ENCODE measurements around the gene TOE1. TPM values are rescaled to one million over a fixed set of nuclear protein-coding genes. Genes with fewer than 3 reads are reported as not detected.

TOE1 gene
- total RNA-seq, 1 experiment from 2014 or later, result 11.5 TPM

DNA sequence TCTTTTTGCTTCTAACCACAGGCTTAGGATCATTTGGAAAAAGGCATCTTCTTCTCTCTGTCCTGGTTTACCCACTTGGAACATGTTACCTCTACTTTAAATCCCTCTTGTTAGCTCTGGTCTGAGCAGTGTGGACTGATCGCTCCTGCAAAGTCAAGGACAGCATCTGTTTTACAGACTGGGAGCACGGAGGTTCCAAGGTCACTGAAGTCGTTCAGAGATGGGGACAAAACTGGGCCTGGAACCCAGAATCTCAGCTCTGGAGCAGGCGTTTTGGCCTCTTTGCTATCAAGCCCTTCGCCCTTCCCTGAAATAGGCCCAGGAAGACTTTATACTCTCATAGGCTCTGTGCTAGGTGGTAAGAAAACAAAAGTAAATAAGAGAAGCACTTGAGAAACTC, 11.5 kb downstream of the TOE1 start:
- Histone ChIP-seq H3K9me2 (ENCODE audit: insufficient read depth) (no peaks in the 10 kb centered on the region), H3K79me2 (ENCODE audit: insufficient read depth, low read length) (no peaks in the 10 kb centered on the region), H2AFZ (ENCODE audit: low read depth, low read length, poor library complexity, severe bottlenecking) (no peak overlapping the region), H3K4me3 (replicated peaks in 1 of 2; ENCODE audit: low read depth in 1 of 2, low read length in 2 of 2) (no peak overlapping the region), H3K4me2 (ENCODE audit: low read length) (no peak overlapping the region), H4K20me1 (ENCODE audit: insufficient read depth) (no peaks in the 10 kb centered on the region), H3K4me1 (ENCODE audit: control insufficient read depth in 1 of 2, insufficient read depth in 2 of 2, low read length in 2 of 2) (peaks cover 25 to 45% of the 10 kb centered on the region in 2 experiments), H3K36me3 (ENCODE audit: control insufficient read depth in 1 of 2, insufficient read depth in 2 of 2, low read length in 2 of 2) (no peaks in the 10 kb centered on the region), H3K9me3 (ENCODE audit: control insufficient read depth in 1 of 2, insufficient read depth in 1 of 2, low read depth in 1 of 2, low read length in 2 of 2) (no peaks in the 10 kb centered on the region), H3K27me3 (ENCODE audit: insufficient read depth, low read length) (no peaks in the 10 kb centered on the region), H3K9ac (ENCODE audit: low read length) (no peak overlapping the region), H3K27ac (ENCODE audit: low read depth, low read length) (no peak overlapping the region)
- RAD21 ChIA-PET (ENCODE audit: low non-redundant PET in 1 of 2, low total read pairs in 2 of 2, uncharacterized antibody in 2 of 2, unreplicated experiment in 2 of 2), result no interaction called here
- no TSS peak for BruUV-seq (replicated peaks)
- ATAC-seq (no peak), DNase-seq (ENCODE audit: low read depth, low spot score) (no peak)
- intact Hi-C loops (cut with micrococcal nuclease), result no loop called here
- POLR2A ChIA-PET, result no interaction called here
- CTCF ChIA-PET, result no interaction called here
- TF ChIP-seq JUND (IDR thresholded peaks at IDR 0.05) (no peak), SP1 (IDR thresholded peaks at IDR 0.05; ENCODE audit: low read depth) (no peak), SRF (IDR thresholded peaks at IDR 0.05; ENCODE audit: low read depth) (no peak), TCF7L2 (IDR thresholded peaks at IDR 0.05; ENCODE audit: borderline replicate concordance, extremely low read depth, insufficient read depth, insufficient read length) (no peak), ZNF274 (IDR thresholded peaks at IDR 0.05; ENCODE audit: low read depth, low read length) (no peak), EZH2 (IDR thresholded peaks at IDR 0.05) (no peak), POLR2AphosphoS5 (IDR thresholded peaks at IDR 0.05; ENCODE audit: low read depth, low read length) (no peak), YY1 (IDR thresholded peaks at IDR 0.05; ENCODE audit: extremely low read depth, insufficient replicate concordance, low read depth, low read length) (no peak), EGR1 (IDR thresholded peaks at IDR 0.05; ENCODE audit: low read depth) (no peak), EZH2phosphoT487 (IDR thresholded peaks at IDR 0.05; ENCODE audit: borderline replicate concordance) (no peak), CEBPB (IDR thresholded peaks at IDR 0.05; ENCODE audit: low read depth) (no peak), CBX3 (IDR thresholded peaks at IDR 0.05; ENCODE audit: low read depth) (no peak), ELF1 (IDR thresholded peaks at IDR 0.05; ENCODE audit: borderline replicate concordance, low read depth) (no peak), RAD21 (IDR thresholded peaks at IDR 0.05; ENCODE audit: low read depth) (no peak)
- TF ChIP-seq, protein P1, sequence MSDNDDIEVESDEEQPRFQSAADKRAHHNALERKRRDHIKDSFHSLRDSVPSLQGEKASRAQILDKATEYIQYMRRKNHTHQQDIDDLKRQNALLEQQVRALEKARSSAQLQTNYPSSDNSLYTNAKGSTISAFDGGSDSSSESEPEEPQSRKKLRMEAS (IDR thresholded peaks at IDR 0.05), result no peak
- TF ChIP-seq, protein P2, sequence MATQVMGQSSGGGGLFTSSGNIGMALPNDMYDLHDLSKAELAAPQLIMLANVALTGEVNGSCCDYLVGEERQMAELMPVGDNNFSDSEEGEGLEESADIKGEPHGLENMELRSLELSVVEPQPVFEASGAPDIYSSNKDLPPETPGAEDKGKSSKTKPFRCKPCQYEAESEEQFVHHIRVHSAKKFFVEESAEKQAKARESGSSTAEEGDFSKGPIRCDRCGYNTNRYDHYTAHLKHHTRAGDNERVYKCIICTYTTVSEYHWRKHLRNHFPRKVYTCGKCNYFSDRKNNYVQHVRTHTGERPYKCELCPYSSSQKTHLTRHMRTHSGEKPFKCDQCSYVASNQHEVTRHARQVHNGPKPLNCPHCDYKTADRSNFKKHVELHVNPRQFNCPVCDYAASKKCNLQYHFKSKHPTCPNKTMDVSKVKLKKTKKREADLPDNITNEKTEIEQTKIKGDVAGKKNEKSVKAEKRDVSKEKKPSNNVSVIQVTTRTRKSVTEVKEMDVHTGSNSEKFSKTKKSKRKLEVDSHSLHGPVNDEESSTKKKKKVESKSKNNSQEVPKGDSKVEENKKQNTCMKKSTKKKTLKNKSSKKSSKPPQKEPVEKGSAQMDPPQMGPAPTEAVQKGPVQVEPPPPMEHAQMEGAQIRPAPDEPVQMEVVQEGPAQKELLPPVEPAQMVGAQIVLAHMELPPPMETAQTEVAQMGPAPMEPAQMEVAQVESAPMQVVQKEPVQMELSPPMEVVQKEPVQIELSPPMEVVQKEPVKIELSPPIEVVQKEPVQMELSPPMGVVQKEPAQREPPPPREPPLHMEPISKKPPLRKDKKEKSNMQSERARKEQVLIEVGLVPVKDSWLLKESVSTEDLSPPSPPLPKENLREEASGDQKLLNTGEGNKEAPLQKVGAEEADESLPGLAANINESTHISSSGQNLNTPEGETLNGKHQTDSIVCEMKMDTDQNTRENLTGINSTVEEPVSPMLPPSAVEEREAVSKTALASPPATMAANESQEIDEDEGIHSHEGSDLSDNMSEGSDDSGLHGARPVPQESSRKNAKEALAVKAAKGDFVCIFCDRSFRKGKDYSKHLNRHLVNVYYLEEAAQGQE (IDR thresholded peaks at IDR 0.05; ENCODE audit: low read depth), result no peak
- TF ChIP-seq, protein P3, sequence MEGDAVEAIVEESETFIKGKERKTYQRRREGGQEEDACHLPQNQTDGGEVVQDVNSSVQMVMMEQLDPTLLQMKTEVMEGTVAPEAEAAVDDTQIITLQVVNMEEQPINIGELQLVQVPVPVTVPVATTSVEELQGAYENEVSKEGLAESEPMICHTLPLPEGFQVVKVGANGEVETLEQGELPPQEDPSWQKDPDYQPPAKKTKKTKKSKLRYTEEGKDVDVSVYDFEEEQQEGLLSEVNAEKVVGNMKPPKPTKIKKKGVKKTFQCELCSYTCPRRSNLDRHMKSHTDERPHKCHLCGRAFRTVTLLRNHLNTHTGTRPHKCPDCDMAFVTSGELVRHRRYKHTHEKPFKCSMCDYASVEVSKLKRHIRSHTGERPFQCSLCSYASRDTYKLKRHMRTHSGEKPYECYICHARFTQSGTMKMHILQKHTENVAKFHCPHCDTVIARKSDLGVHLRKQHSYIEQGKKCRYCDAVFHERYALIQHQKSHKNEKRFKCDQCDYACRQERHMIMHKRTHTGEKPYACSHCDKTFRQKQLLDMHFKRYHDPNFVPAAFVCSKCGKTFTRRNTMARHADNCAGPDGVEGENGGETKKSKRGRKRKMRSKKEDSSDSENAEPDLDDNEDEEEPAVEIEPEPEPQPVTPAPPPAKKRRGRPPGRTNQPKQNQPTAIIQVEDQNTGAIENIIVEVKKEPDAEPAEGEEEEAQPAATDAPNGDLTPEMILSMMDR (IDR thresholded peaks at IDR 0.05 in 2 of 3, conservative IDR thresholded peaks at IDR 0.05 in 1 of 3; ENCODE audit: borderline replicate concordance in 1 of 3, insufficient read depth in 1 of 3, low read depth in 2 of 3, low read length in 2 of 3), result no peak

Data from HCT116 (cell line).